Neural progenitor cell (in vitro differentiated cells): ENCODE measurements around the gene NIN. TPM values are rescaled to one million over a fixed set of nuclear protein-coding genes. Genes with fewer than 3 reads are reported as not detected.

Experiments used
- DNase-seq: peaks from one replicate; pipeline ENCODE4 v3.0.0-alpha.2; 2016; ENCODE audit warnings: low spot score
- H2AFZ ChIP-seq: fragments of 200-600 bp; sonication (generic); replicated peaks from 2 replicates; pipeline ENCODE4 v1.6.1; 2016; ENCODE audit warnings: antibody characterized with exemption
- H3F3A ChIP-seq: fragments of 200-600 bp; sonication (generic); 2 replicates; pipeline ENCODE4 v1.6.1; 2016; ENCODE audit warnings: antibody characterized with exemption, low read depth
- H3K27ac ChIP-seq: fragments of 200-600 bp; sonication (generic); 2 replicates; pipeline ENCODE4 v1.5.1; 2016; ENCODE audit warnings: mild to moderate bottlenecking
- H3K27me3 ChIP-seq: fragments of 200-600 bp; sonication (generic); 2 replicates; pipeline ENCODE4 v1.6.1; 2016; ENCODE audit warnings: mild to moderate bottlenecking, moderate library complexity
- H3K36me3 ChIP-seq: fragments of 200-600 bp; sonication (generic); 2 replicates; pipeline ENCODE4 v1.5.1; 2016
- H3K4me1 ChIP-seq: fragments of 200-600 bp; sonication (generic); 2 replicates; pipeline ENCODE4 v1.6.1; 2016; ENCODE audit warnings: mixed run types
- H3K4me2 ChIP-seq: fragments of 200-600 bp; sonication (generic); 2 replicates; pipeline ENCODE4 v1.6.1; 2016
- H3K4me3 ChIP-seq: fragments of 200-600 bp; sonication (generic); 2 replicates; pipeline ENCODE4 v1.5.1; 2016
- H3K79me2 ChIP-seq: fragments of 200-600 bp; sonication (generic); 2 replicates; pipeline ENCODE4 v1.6.1; 2016; ENCODE audit warnings: low read depth
- H3K9ac ChIP-seq: fragments of 200-600 bp; sonication (generic); 2 replicates; pipeline ENCODE4 v1.6.1; 2016
- H3K9me3 ChIP-seq: fragments of 200-600 bp; sonication (generic); 2 replicates; pipeline ENCODE4 v1.5.1; 2016; ENCODE audit warnings: low read depth
- H4K20me1 ChIP-seq: fragments of 200-600 bp; sonication (generic); 2 replicates; pipeline ENCODE4 v1.6.1; 2016; ENCODE audit warnings: low read depth
- H3K27ac Mint-ChIP-seq: 3 replicates; pipeline ENCODE4 v1.8.0; 2021; ENCODE audit warnings: mixed read lengths
- H3K27me3 Mint-ChIP-seq: 2 replicates; pipeline ENCODE4 v1.8.0; 2022; ENCODE audit warnings: low read depth, mild to moderate bottlenecking, inconsistent platforms, moderate library complexity, mixed read lengths; ENCODE audit not compliant: insufficient read depth
- H3K36me3 Mint-ChIP-seq: 3 replicates; pipeline ENCODE4 v1.8.0; 2021; ENCODE audit warnings: mixed read lengths
- H3K4me1 Mint-ChIP-seq: 3 replicates; pipeline ENCODE4 v1.8.0; 2021; ENCODE audit warnings: mixed read lengths
- H3K4me3 Mint-ChIP-seq: 3 replicates; pipeline ENCODE4 v1.8.0; 2021; ENCODE audit warnings: mild to moderate bottlenecking, moderate library complexity, mixed read lengths
- H3K9me3 Mint-ChIP-seq: 3 replicates; pipeline ENCODE4 v1.8.0; 2020; ENCODE audit warnings: mixed read lengths
- EZH2 ChIP-seq: fragments of 200-600 bp; sonication (generic); IDR thresholded peaks from 2 replicates; pipeline ENCODE4 v1.6.1; 2017; ENCODE audit warnings: antibody characterized with exemption, mild to moderate bottlenecking, moderate library complexity
- EZH2phosphoT487 ChIP-seq: fragments of 200-600 bp; sonication (generic); IDR thresholded peaks from 2 replicates; pipeline ENCODE4 v1.6.1; 2017; ENCODE audit warnings: antibody characterized with exemption
- total RNA-seq: library from RNA; depleted of rRNA; stranded (reverse); fragments of >200 nt; gene quantifications from 2 replicates; pipeline ENCODE4 v1.2.3, GENCODE V29; 2015; ENCODE audit warnings: low replicate concordance
- TF ChIP-seq, protein P1 (sequence below): fragments of 200-600 bp; sonication (generic); IDR thresholded peaks from 2 replicates; pipeline ENCODE4 v1.5.1; 2017; ENCODE audit warnings: antibody characterized with exemption, mild to moderate bottlenecking

NIN gene
- total RNA-seq, 1 donor from 2014 or later, result 49.0 TPM

DNA sequence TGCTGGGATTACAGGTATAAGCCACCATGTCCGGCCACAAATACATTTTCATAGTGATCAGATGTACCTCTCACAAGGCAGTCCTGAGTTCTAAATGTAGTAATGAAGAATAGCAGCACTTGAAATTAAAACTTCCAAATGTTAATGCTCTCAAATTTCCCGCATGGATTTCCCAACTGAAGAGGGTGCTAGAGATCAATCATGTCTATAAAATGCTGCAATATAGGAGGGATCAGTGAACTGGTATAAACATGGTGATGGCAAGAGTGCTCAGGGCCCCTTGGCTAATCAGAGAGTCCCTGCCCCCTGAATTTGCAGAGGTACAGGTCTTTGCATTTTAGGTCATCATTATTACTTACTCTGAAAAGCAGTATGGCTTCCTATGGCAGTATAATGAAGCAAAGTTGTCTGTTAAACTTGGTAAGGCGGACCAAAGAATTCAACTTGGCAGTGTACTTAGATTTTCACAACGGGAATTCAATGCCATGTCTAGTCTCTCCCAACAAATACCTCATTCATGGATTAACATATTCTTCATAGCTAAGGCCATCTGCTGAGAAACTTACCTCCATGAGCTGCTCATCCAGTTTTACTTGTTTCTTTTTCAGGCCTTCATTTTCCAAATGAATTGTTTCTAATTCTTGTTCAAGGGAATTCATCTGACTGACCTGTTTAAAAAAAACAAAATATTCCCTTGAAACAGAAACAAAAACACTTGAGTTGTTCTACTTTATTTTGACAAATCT, 95.8 kb downstream of the NIN start:
- no peak for DNase-seq
- no peaks in the 10 kb centered on the region for H3K4me1 Mint-ChIP-seq
- TF ChIP-seq EZH2phosphoT487 (no peak), EZH2 (no peak)
- TF ChIP-seq, protein P1, sequence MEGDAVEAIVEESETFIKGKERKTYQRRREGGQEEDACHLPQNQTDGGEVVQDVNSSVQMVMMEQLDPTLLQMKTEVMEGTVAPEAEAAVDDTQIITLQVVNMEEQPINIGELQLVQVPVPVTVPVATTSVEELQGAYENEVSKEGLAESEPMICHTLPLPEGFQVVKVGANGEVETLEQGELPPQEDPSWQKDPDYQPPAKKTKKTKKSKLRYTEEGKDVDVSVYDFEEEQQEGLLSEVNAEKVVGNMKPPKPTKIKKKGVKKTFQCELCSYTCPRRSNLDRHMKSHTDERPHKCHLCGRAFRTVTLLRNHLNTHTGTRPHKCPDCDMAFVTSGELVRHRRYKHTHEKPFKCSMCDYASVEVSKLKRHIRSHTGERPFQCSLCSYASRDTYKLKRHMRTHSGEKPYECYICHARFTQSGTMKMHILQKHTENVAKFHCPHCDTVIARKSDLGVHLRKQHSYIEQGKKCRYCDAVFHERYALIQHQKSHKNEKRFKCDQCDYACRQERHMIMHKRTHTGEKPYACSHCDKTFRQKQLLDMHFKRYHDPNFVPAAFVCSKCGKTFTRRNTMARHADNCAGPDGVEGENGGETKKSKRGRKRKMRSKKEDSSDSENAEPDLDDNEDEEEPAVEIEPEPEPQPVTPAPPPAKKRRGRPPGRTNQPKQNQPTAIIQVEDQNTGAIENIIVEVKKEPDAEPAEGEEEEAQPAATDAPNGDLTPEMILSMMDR, result no peak
- H3F3A ChIP-seq, result no peaks in the 10 kb centered on the region
- H3K27me3 ChIP-seq, result no peaks in the 10 kb centered on the region
- no peak overlapping the region for H3K4me3 Mint-ChIP-seq
- no peak overlapping the region for H3K27ac ChIP-seq
- no peak overlapping the region for H2AFZ ChIP-seq
- H3K4me2 ChIP-seq, result no peak overlapping the region
- no peaks in the 10 kb centered on the region for H3K9me3 ChIP-seq
- H4K20me1 ChIP-seq, result no peaks in the 10 kb centered on the region
- no peaks in the 10 kb centered on the region for H3K79me2 ChIP-seq
- no peaks in the 10 kb centered on the region for H3K4me1 ChIP-seq
- peaks cover 4% of the 10 kb centered on the region for H3K36me3 ChIP-seq
- H3K27ac Mint-ChIP-seq, result no peak overlapping the region
- no peaks in the 10 kb centered on the region for H3K27me3 Mint-ChIP-seq
- peaks cover 26% of the 10 kb centered on the region for H3K36me3 Mint-ChIP-seq
- no peak overlapping the region for H3K9ac ChIP-seq
- H3K4me3 ChIP-seq, result no peak overlapping the region
- H3K9me3 Mint-ChIP-seq, result no peaks in the 10 kb centered on the region

DNA sequence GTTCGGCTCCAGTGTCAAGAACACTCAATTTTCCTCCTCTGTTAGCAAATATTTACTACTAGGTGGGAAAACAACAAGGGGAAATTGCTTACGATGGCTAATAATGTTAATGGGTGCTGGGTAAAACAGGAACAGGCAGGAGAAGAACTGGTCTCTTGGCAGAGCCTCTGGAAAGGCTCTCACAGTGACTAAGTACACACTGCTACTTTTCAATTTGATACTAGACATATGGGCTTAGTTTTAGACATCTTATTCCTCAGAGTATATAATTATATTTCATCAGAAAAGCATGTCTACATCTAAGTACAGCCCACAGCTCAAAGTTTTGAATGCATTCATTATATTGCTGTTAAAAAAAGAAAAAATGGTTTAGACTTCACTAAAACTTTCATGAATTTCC, 97.5 kb downstream of the NIN start:
- Mint-ChIP-seq H3K9me3 (no peaks in the 10 kb centered on the region), H3K27ac (no peak overlapping the region), H3K36me3 (peaks cover 36% of the 10 kb centered on the region), H3K4me3 (no peak overlapping the region), H3K27me3 (no peaks in the 10 kb centered on the region), H3K4me1 (no peaks in the 10 kb centered on the region)
- H2AFZ ChIP-seq, result no peak overlapping the region
- no peak overlapping the region for H3K4me2 ChIP-seq
- no peak overlapping the region for H3K27ac ChIP-seq
- H3K9me3 ChIP-seq, result no peaks in the 10 kb centered on the region
- no peaks in the 10 kb centered on the region for H3F3A ChIP-seq
- TF ChIP-seq EZH2, result no peak
- DNase-seq, result no peak
- no peak overlapping the region for H3K4me3 ChIP-seq
- no peak overlapping the region for H3K9ac ChIP-seq
- no peaks in the 10 kb centered on the region for H3K79me2 ChIP-seq
- no peaks in the 10 kb centered on the region for H3K27me3 ChIP-seq
- H3K4me1 ChIP-seq, result no peaks in the 10 kb centered on the region
- no peaks in the 10 kb centered on the region for H4K20me1 ChIP-seq
- peaks cover 10% of the 10 kb centered on the region for H3K36me3 ChIP-seq

DNA sequence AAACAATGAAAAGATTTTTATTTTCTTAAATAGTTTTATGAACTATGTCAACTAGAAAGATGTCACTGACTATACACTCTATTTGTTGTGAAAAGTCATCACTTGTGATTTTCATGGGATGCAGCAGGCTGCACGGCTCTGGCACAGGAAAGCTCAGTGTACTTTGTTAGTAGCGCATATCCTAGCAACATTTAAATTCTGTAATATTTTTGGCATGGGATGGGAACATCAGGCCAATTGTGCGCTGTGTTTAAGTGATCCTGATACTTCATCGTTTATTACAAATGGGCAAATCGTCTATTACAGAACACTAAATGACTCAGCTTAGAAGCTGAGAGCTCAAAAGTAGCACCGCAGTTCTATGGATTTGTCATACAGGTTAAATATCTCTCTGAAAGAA, 102.1 kb downstream of the NIN start:
- H3K36me3 ChIP-seq, result peaks cover 15% of the 10 kb centered on the region
- no peak overlapping the region for H3K4me3 Mint-ChIP-seq
- no peak for TF ChIP-seq EZH2phosphoT487
- H3K27me3 Mint-ChIP-seq, result no peaks in the 10 kb centered on the region
- no peaks in the 10 kb centered on the region for H3K9me3 ChIP-seq
- no peaks in the 10 kb centered on the region for H3K9me3 Mint-ChIP-seq
- no peaks in the 10 kb centered on the region for H3K4me1 Mint-ChIP-seq
- H4K20me1 ChIP-seq, result no peaks in the 10 kb centered on the region
- no peak overlapping the region for H3K9ac ChIP-seq
- H3K36me3 Mint-ChIP-seq, result peaks cover 46% of the 10 kb centered on the region
- no peaks in the 10 kb centered on the region for H3K79me2 ChIP-seq
- DNase-seq, result no peak
- no peaks in the 10 kb centered on the region for H3F3A ChIP-seq
- H3K27ac Mint-ChIP-seq, result no peak overlapping the region
- no peak overlapping the region for H2AFZ ChIP-seq
- no peak overlapping the region for H3K4me3 ChIP-seq
- no peak overlapping the region for H3K27ac ChIP-seq
- H3K27me3 ChIP-seq, result no peaks in the 10 kb centered on the region
- no peak overlapping the region for H3K4me2 ChIP-seq
- H3K4me1 ChIP-seq, result no peaks in the 10 kb centered on the region

DNA sequence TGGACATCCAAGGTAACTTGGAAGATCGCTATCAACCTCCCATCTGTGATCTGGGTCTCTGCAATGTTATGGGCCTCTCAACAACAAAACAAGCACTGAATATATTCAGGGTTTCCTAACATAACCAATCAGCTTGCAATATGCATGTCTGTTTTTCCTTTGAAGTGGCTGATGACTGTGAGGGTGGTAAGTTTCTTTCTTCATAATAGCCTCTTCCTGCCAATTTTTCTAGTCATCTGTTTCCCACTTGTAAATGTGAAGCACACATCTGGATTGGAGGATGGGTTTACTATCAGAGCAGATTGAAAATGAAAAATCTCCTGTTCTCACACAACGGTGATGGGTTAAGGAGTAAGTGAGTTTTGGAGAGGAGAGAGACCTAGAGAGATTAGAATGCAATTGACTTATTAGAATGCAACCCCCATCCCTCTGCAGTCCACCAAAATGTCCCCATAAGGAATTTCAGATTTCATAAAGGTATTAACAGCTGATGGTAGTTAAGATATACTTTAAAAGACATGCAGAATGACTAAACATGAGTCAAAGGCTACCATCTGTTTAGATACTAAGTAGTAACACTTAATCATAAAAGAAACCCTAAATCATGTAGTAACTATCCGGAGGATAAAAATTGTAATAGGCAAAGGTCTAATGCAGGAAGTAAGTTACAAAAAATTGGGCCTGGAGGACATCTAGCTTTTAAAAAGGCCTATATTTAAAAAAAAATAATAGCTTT, 104.4 kb downstream of the NIN start:
- DNase-seq, result no peak
- H3K4me2 ChIP-seq, result no peak overlapping the region

More for the DNA sequence above, 104.4 kb downstream of the NIN start:
- Histone ChIP-seq H3F3A (no peaks in the 10 kb centered on the region), H3K9me3 (no peaks in the 10 kb centered on the region), H2AFZ (no peak overlapping the region), H4K20me1 (no peaks in the 10 kb centered on the region), H3K36me3 (peaks cover 15% of the 10 kb centered on the region), H3K27me3 (no peaks in the 10 kb centered on the region), H3K79me2 (no peaks in the 10 kb centered on the region), H3K4me1 (no peaks in the 10 kb centered on the region), H3K27ac (no peak overlapping the region), H3K9ac (no peak overlapping the region), H3K4me3 (no peak overlapping the region)
- Mint-ChIP-seq H3K4me1 (no peaks in the 10 kb centered on the region), H3K4me3 (no peak overlapping the region), H3K36me3 (peaks cover 42% of the 10 kb centered on the region), H3K27me3 (no peaks in the 10 kb centered on the region), H3K9me3 (no peaks in the 10 kb centered on the region), H3K27ac (no peak overlapping the region)
- TF ChIP-seq EZH2, result no peak
- TF ChIP-seq, protein P1, result no peak
- no peak for TF ChIP-seq EZH2phosphoT487
